Activated naive CD8-positive, alpha-beta T cell treated with anti-CD3 and anti-CD28 coated beads, Interleukin-2, amount 50 U/mL, for 24 hours (primary cell): Measurements from ENCODE around the gene RNF220.

Experiments
- ATAC-seq: fragments of 150-1000 bp; cut with Tn5 transposase; one replicate; pipeline ENCODE4 v1.10.0; 2021
- DNase-seq: peaks from one replicate; pipeline ENCODE4 v3.0.0; 2021
- H3K27ac Mint-ChIP-seq: one replicate; pipeline ENCODE4 v1.8.0; 2021; ENCODE audit warnings: mild to moderate bottlenecking, mixed read lengths
- H3K27me3 Mint-ChIP-seq: one replicate; pipeline ENCODE4 v1.8.0; 2021; ENCODE audit warnings: mixed read lengths
- H3K36me3 Mint-ChIP-seq: one replicate; pipeline ENCODE4 v1.8.0; 2021; ENCODE audit warnings: low read depth, mixed read lengths
- H3K4me1 Mint-ChIP-seq: one replicate; pipeline ENCODE4 v1.8.0; 2021; ENCODE audit warnings: mixed read lengths
- H3K4me3 Mint-ChIP-seq: one replicate; pipeline ENCODE4 v1.8.0; 2021; ENCODE audit warnings: mild to moderate bottlenecking, moderate library complexity, mixed read lengths
- H3K9me3 Mint-ChIP-seq: one replicate; pipeline ENCODE4 v1.8.0; 2021; ENCODE audit warnings: mixed read lengths

RNF220 gene

GRCh38 chr1:44609768-44610526 is 204.9 kb downstream of the RNF220 start:
- DNase-seq, result no peak
- Mint-ChIP-seq H3K9me3 (no peaks in the 10 kb centered on the region), H3K36me3 (no peaks in the 10 kb centered on the region), H3K27me3 (peaks cover 2% of the 10 kb centered on the region), H3K27ac (no peak overlapping the region), H3K4me3 (no peak overlapping the region), H3K4me1 (no peaks in the 10 kb centered on the region)
- ATAC-seq, result no peak

- H3K27ac Mint-ChIP-seq, result no peak overlapping the region
- peaks cover 2% of the 10 kb centered on the region for H3K27me3 Mint-ChIP-seq
- no peak for DNase-seq
- no peak for ATAC-seq
- no peaks in the 10 kb centered on the region for H3K36me3 Mint-ChIP-seq
- no peaks in the 10 kb centered on the region for H3K9me3 Mint-ChIP-seq
- H3K4me1 Mint-ChIP-seq, result no peaks in the 10 kb centered on the region
- no peak overlapping the region for H3K4me3 Mint-ChIP-seq
Observed at GRCh38 chr1:44610527-44611148, 205.6 kb downstream of the RNF220 start.

GRCh38 chr1:44611419-44611818 is 206.4 kb downstream of the RNF220 start:
- Mint-ChIP-seq H3K27ac (no peak overlapping the region), H3K4me3 (no peak overlapping the region), H3K36me3 (no peaks in the 10 kb centered on the region), H3K4me1 (no peaks in the 10 kb centered on the region), H3K9me3 (no peaks in the 10 kb centered on the region), H3K27me3 (peaks cover 2% of the 10 kb centered on the region)
- ATAC-seq, result no peak
- no peak for DNase-seq

- Mint-ChIP-seq H3K9me3 (no peaks in the 10 kb centered on the region), H3K27ac (no peak overlapping the region), H3K27me3 (peaks cover 2% of the 10 kb centered on the region), H3K4me1 (no peaks in the 10 kb centered on the region), H3K4me3 (no peak overlapping the region), H3K36me3 (no peaks in the 10 kb centered on the region)
- no peak for DNase-seq
- no peak for ATAC-seq
Observed at GRCh38 chr1:44611866-44612265, 206.8 kb downstream of the RNF220 start.

GRCh38 chr1:44613941-44614340 is 208.9 kb downstream of the RNF220 start:
- Mint-ChIP-seq H3K4me3 (no peak overlapping the region), H3K9me3 (no peaks in the 10 kb centered on the region), H3K4me1 (no peaks in the 10 kb centered on the region), H3K36me3 (no peaks in the 10 kb centered on the region), H3K27ac (no peak overlapping the region), H3K27me3 (no peaks in the 10 kb centered on the region)
- DNase-seq, result no peak
- ATAC-seq, result no peak

- H3K27ac Mint-ChIP-seq, result no peak overlapping the region
- no peak overlapping the region for H3K4me3 Mint-ChIP-seq
- H3K9me3 Mint-ChIP-seq, result no peaks in the 10 kb centered on the region
- no peak for DNase-seq
- H3K4me1 Mint-ChIP-seq, result no peaks in the 10 kb centered on the region
- ATAC-seq, result no peak
- no peaks in the 10 kb centered on the region for H3K27me3 Mint-ChIP-seq
- H3K36me3 Mint-ChIP-seq, result no peaks in the 10 kb centered on the region
Observed at GRCh38 chr1:44616284-44616990, 211.4 kb downstream of the RNF220 start.

- no peak overlapping the region for H3K27ac Mint-ChIP-seq
- H3K36me3 Mint-ChIP-seq, result no peaks in the 10 kb centered on the region
- no peak for DNase-seq
- H3K9me3 Mint-ChIP-seq, result no peaks in the 10 kb centered on the region
- no peaks in the 10 kb centered on the region for H3K27me3 Mint-ChIP-seq
- H3K4me1 Mint-ChIP-seq, result no peaks in the 10 kb centered on the region
- ATAC-seq, result no peak
- H3K4me3 Mint-ChIP-seq, result no peak overlapping the region
Observed at GRCh38 chr1:44616991-44617702, 212.1 kb downstream of the RNF220 start.

GRCh38 chr1:44617703-44618029 is 212.6 kb downstream of the RNF220 start:
- ATAC-seq, result no peak
- Mint-ChIP-seq H3K27ac (no peak overlapping the region), H3K36me3 (no peaks in the 10 kb centered on the region), H3K4me3 (no peak overlapping the region), H3K9me3 (no peaks in the 10 kb centered on the region), H3K27me3 (no peaks in the 10 kb centered on the region), H3K4me1 (no peaks in the 10 kb centered on the region)
- DNase-seq, result no peak

- H3K27me3 Mint-ChIP-seq, result no peaks in the 10 kb centered on the region
- H3K4me3 Mint-ChIP-seq, result no peak overlapping the region
- DNase-seq (no peak), ATAC-seq (no peak)
- H3K27ac Mint-ChIP-seq, result no peak overlapping the region
- H3K9me3 Mint-ChIP-seq, result no peaks in the 10 kb centered on the region
- no peaks in the 10 kb centered on the region for H3K4me1 Mint-ChIP-seq
- H3K36me3 Mint-ChIP-seq, result no peaks in the 10 kb centered on the region
Observed at GRCh38 chr1:44619261-44619900, 214.3 kb downstream of the RNF220 start.

GRCh38 chr1:44620072-44620471 is 215.0 kb downstream of the RNF220 start:
- no peak overlapping the region for H3K4me3 Mint-ChIP-seq
- ATAC-seq (no peak), DNase-seq (no peak)
- H3K27ac Mint-ChIP-seq, result no peak overlapping the region
- no peaks in the 10 kb centered on the region for H3K36me3 Mint-ChIP-seq
- H3K27me3 Mint-ChIP-seq, result no peaks in the 10 kb centered on the region
- no peaks in the 10 kb centered on the region for H3K9me3 Mint-ChIP-seq
- H3K4me1 Mint-ChIP-seq, result no peaks in the 10 kb centered on the region

GRCh38 chr1:44621841-44622286 is 216.8 kb downstream of the RNF220 start:
- H3K27ac Mint-ChIP-seq, result no peak overlapping the region

GRCh38 chr1:44624268-44624901 is 219.3 kb downstream of the RNF220 start:
- no peaks in the 10 kb centered on the region for H3K27me3 Mint-ChIP-seq
- H3K9me3 Mint-ChIP-seq, result no peaks in the 10 kb centered on the region
- no peaks in the 10 kb centered on the region for H3K36me3 Mint-ChIP-seq
- H3K4me3 Mint-ChIP-seq, result no peak overlapping the region
- DNase-seq, result no peak
- no peaks in the 10 kb centered on the region for H3K4me1 Mint-ChIP-seq
- no peak for ATAC-seq
- H3K27ac Mint-ChIP-seq, result no peak overlapping the region

More at GRCh38 chr1:44621841-44622286, 216.8 kb downstream of the RNF220 start:
- Mint-ChIP-seq H3K36me3 (no peaks in the 10 kb centered on the region), H3K27me3 (no peaks in the 10 kb centered on the region), H3K4me3 (no peak overlapping the region), H3K9me3 (no peaks in the 10 kb centered on the region), H3K4me1 (no peaks in the 10 kb centered on the region)
- no peak for ATAC-seq
- no peak for DNase-seq

- H3K4me1 Mint-ChIP-seq, result peaks cover under 1% of the 10 kb centered on the region
- ATAC-seq (no peak), DNase-seq (no peak)
- H3K27me3 Mint-ChIP-seq, result no peaks in the 10 kb centered on the region
- H3K27ac Mint-ChIP-seq, result no peak overlapping the region
- H3K36me3 Mint-ChIP-seq, result no peaks in the 10 kb centered on the region
- no peak overlapping the region for H3K4me3 Mint-ChIP-seq
- no peaks in the 10 kb centered on the region for H3K9me3 Mint-ChIP-seq
Observed at GRCh38 chr1:44625348-44625747, 220.3 kb downstream of the RNF220 start.
